ENCODE results near the gene RARB.

The RARB gene

GRCh38 chr3:25472731-25473130 is 44.7 kb downstream of the RARB start:
- DNase-seq (ENCODE audit: low spot score) = no peak

- no peak for DNase-seq (ENCODE audit: low spot score)
These were observed 45.2 kb downstream of the RARB start for GRCh38 chr3:25473246-25473645.

GRCh38 chr3:25474052-25474451 is 46.0 kb downstream of the RARB start:
- DNase-seq (ENCODE audit: low spot score) = no peak

GRCh38 chr3:25476639-25477038 is 48.6 kb downstream of the RARB start:
- no peak for DNase-seq (ENCODE audit: low spot score)

GRCh38 chr3:25478211-25478757 is 50.2 kb downstream of the RARB start:
- DNase-seq (ENCODE audit: low spot score) = no peak

- DNase-seq (ENCODE audit: low spot score) = no peak
These were observed 51.1 kb downstream of the RARB start for GRCh38 chr3:25478964-25479726.

- DNase-seq (ENCODE audit: low spot score) = no peak
These were observed 51.6 kb downstream of the RARB start for GRCh38 chr3:25479727-25480010.

- DNase-seq (ENCODE audit: low spot score) = no peak
These were observed 52.7 kb downstream of the RARB start for GRCh38 chr3:25480811-25481210.

GRCh38 chr3:25481386-25481785 is 53.3 kb downstream of the RARB start:
- DNase-seq (ENCODE audit: low spot score) = no peak

GRCh38 chr3:25483456-25483855 is 55.4 kb downstream of the RARB start:
- no peak for DNase-seq (ENCODE audit: low spot score)

- DNase-seq (ENCODE audit: low spot score) = no peak
These were observed 57.6 kb downstream of the RARB start for GRCh38 chr3:25485673-25486072.

GRCh38 chr3:25486932-25487331 is 58.9 kb downstream of the RARB start:
- no peak for DNase-seq (ENCODE audit: low spot score)

GRCh38 chr3:25489858-25490593 is 62.0 kb downstream of the RARB start:
- no peak for DNase-seq (ENCODE audit: low spot score)

GRCh38 chr3:25493246-25493645 is 65.2 kb downstream of the RARB start:
- no peak for DNase-seq (ENCODE audit: low spot score)

GRCh38 chr3:25493786-25494185 is 65.7 kb downstream of the RARB start:
- peak; percentile 6 for DNase-seq (ENCODE audit: low spot score)

GRCh38 chr3:25495304-25495703 is 67.2 kb downstream of the RARB start:
- DNase-seq (ENCODE audit: low spot score) = no peak

- no peak for DNase-seq (ENCODE audit: low spot score)
These were observed 67.7 kb downstream of the RARB start for GRCh38 chr3:25495726-25496253.

- no peak for DNase-seq (ENCODE audit: low spot score)
These were observed 69.0 kb downstream of the RARB start for GRCh38 chr3:25497096-25497495.

GRCh38 chr3:25500706-25501210 is 72.7 kb downstream of the RARB start:
- no peak for DNase-seq (ENCODE audit: low spot score)

- DNase-seq (ENCODE audit: low spot score) = no peak
These were observed 74.2 kb downstream of the RARB start for GRCh38 chr3:25502233-25502632.

GRCh38 chr3:25503898-25504301 is 75.8 kb downstream of the RARB start:
- DNase-seq (ENCODE audit: low spot score) = no peak

GRCh38 chr3:25505581-25505980 is 77.5 kb downstream of the RARB start:
- no peak for DNase-seq (ENCODE audit: low spot score)

GRCh38 chr3:25507811-25508210 is 79.7 kb downstream of the RARB start:
- DNase-seq (ENCODE audit: low spot score) = no peak

All from RKO (cell line).